GM18505 (cell line): ENCODE results near the gene DCBLD2.
"Not testable (repeated sequence)": the region's sequence is repeated elsewhere in the genome, so short reads cannot be mapped to it uniquely, and the experiment has no call there.

Experiments
- ATAC-seq: cut with Tn5 transposase; IDR thresholded peaks from one replicate; pipeline ENCODE4 v1.9.1; 2021; ENCODE audit not compliant: unreplicated experiment
- POLR2A ChIP-seq: IDR thresholded peaks from 4 replicates; pipeline ENCODE4 v1.6.1; 2011; ENCODE audit warnings: borderline replicate concordance; ENCODE audit not compliant: insufficient read depth, insufficient read length; ENCODE audit errors: extremely low read depth

The DCBLD2 gene

GRCh38 chr3:98884675-98885371, 16.7 kb downstream of the DCBLD2 start:
- no peak for ATAC-seq
- no peak for TF ChIP-seq POLR2A

DNA sequence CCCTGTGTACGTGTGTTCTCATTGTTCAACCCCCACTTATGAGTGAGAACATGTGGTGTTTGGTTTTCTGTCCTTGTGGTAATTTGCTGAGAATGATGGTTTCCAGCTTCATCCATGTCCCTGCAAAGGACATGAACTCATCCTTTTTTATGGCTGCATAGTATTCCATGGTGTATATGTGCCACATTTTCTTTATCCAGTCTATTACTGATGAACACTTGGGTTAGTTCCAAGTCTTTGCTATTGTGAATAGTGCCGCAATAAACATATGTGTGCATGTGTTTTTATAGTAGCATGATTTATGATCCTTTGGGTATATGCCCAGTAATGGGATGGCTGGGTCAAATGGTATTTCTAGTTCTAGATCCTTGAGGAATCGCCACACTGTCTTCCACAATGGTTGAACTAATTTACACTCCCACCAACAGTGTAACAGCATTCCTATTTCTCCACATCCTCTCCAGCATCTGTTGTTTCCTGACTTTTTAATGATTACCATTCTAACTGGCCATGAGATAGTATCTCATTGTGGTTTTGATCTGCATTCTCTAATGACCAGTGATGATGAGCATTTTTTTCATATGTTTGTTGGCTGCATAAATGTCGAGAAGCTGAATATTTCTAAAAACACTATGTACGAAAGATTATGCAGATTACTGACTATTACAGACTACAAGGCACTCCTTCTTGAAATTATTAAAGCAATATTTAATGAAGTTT, 18.7 kb downstream of the DCBLD2 start:
- not testable (repeated sequence) for ATAC-seq

GRCh38 chr3:98877132-98877531, 24.4 kb downstream of the DCBLD2 start:
- no peak for TF ChIP-seq POLR2A
- ATAC-seq = no peak

- no peak for ATAC-seq
These were observed 26.0 kb downstream of the DCBLD2 start for GRCh38 chr3:98875535-98875934.

GRCh38 chr3:98874602-98875249, 26.8 kb downstream of the DCBLD2 start:
- ATAC-seq = no peak
- no peak for TF ChIP-seq POLR2A

More at GRCh38 chr3:98875535-98875934, 26.0 kb downstream of the DCBLD2 start:
- no peak for TF ChIP-seq POLR2A

DNA sequence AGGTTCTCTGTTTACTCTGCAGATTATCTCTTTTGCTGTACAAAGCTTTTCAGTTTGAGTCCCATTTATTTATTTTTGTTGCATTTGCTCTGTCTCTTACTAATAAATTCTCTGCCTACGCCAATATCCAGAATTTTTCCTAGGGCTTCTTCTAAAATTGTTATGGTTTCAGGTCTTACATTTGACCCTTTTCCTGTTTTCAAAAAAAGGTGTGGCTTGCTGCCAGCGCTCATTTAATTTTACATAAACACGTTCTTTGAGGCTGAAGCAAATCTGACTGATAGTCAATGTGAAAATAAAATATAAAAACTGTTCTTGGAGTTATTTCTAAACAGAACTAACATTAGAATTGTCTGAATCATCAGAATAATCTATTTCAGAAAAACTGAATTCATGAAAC, 32.1 kb downstream of the DCBLD2 start:
- no peak for TF ChIP-seq POLR2A
- no peak for ATAC-seq

DNA sequence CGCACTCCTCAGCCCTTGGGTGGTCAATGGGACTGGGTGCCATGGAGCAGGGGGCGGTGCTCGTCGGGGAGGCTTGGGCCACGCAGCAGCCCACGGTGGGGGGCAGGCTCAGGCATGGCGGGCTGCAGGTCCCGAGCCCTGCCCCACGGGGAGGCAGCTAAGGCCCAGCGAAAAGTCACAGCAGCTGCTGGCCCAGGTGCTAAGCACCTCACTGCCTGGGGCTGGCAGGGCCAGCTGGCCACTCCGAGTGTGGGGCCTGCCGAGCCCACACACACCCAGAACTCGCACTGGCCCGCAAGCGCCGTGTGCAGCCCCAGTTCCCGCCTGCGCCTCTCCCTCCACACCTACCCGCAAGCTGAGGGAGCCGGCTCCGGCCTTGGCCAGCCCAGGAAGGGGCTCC, 43.5 kb downstream of the DCBLD2 start:
- not testable (repeated sequence) for ATAC-seq

DNA sequence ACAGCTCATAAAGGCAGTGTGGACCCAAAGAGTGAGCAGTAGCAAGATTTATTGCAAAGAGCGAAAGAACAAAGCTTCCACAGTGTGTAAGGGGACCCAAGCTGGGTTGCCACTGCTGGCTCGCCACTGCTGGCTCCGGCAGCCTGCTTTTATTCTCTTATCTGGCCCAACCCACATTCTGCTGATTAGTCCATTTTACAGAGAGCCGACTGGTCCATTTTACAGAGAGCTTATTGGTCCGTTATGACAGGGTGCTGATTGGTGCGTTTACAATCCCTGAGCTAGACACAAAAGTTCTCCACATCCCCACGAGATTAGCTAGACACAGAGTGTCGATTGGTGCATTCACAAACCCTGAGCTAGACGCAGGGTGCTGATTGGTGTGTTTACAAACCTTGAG, 44.2 kb downstream of the DCBLD2 start:
- ATAC-seq = not testable (repeated sequence)

DNA sequence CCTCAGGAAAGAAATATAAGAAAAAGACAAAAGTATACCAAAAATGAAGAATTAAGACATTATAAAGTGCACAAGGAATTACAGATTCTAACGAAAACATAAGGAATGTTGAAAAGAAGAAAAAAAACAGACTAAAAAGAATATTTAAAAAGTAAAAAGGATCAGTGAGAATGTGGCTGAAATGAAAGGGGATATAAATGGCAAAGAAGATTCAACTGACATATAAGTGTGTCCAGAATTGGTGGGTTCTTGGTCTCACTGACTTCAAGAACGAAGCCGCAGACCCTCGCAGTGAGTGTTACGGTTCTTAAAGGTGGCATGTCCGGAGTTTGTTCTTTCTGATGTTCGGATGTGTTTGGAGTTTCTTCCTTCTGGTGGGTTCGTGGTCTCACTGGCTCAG, 44.8 kb downstream of the DCBLD2 start:
- ATAC-seq = no peak
- TF ChIP-seq POLR2A = no peak

GRCh38 chr3:98855806-98856400, 45.6 kb downstream of the DCBLD2 start:
- TF ChIP-seq POLR2A = no peak
- no peak for ATAC-seq

DNA sequence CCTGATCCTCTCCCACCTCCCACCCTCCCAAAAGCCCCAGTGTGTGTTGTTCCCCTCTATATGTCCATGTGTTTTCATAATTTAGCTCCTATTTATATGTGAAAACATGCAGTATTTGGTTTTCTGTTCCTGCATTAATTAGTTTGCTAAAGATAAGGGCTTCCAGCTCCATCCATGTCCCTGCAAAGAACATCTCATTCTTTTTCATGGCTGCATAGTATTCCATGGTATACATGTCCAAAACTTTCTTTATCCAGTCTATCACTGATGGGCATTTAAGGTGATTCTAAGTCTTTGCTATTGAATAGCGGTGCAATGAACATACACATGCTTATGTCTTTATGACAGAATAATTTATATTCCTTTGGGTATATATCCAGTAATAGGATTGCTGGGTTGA, 53.4 kb downstream of the DCBLD2 start:
- no peak for ATAC-seq
- no peak for TF ChIP-seq POLR2A

GRCh38 chr3:98846101-98846500, 55.4 kb downstream of the DCBLD2 start:
- no peak for ATAC-seq

GRCh38 chr3:98843266-98843959, 58.1 kb downstream of the DCBLD2 start:
- no peak for TF ChIP-seq POLR2A
- ATAC-seq = no peak

More at GRCh38 chr3:98846101-98846500, 55.4 kb downstream of the DCBLD2 start:
- no peak for TF ChIP-seq POLR2A

- no peak for ATAC-seq
- no peak for TF ChIP-seq POLR2A
These were observed 61.6 kb downstream of the DCBLD2 start for GRCh38 chr3:98839846-98840245.

DNA sequence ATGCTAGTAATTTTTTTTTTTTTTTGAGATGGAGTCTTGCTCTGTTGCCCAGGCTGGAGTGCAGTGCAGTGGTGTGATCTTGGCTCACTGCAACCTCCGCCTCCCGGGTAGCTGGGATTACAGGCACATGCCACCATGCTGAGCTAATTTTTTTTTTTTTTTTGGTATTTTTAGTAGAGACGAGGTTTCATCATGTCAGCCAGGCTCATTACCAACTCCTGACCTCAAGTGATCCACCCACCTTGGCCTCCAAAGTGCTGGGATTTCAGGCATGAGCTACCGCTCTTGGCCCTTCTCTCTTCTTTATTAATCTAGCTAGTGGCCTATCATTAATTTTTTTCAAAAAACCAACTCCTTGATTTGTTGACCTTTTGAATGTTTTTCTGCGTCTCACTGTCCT, 70.4 kb downstream of the DCBLD2 start:
- not testable (repeated sequence) for ATAC-seq
